K562 (cell line): ENCODE measurements around the gene MMAB. TPM values are rescaled to one million over a fixed set of nuclear protein-coding genes. Genes with fewer than 3 reads are reported as not detected.

Experiments used
- BCOR ChIP-seq: fragments of 450-650 bp; IDR thresholded peaks from 2 replicates; pipeline ENCODE4 v1.6.1; 2016
- CBX5 ChIP-seq: IDR thresholded peaks from 2 replicates; pipeline ENCODE4 v1.6.1; 2014; ENCODE audit warnings: low read depth, borderline replicate concordance
- MEIS2 ChIP-seq: fragments of 450-650 bp; IDR thresholded peaks from 2 replicates; pipeline ENCODE4 v1.6.1; 2014; ENCODE audit warnings: mild to moderate bottlenecking; ENCODE audit not compliant: partially characterized antibody
- POLR2G ChIP-seq: fragments of 200-400 bp; formaldehyde crosslinking; IDR thresholded peaks from 2 replicates; pipeline ENCODE4 v1.6.1; 2017; ENCODE audit warnings: low read depth, mild to moderate bottlenecking, antibody characterized with exemption, low read length, moderate library complexity
- ZNF124 ChIP-seq: sonication (generic); formaldehyde crosslinking; IDR thresholded peaks from 2 replicates; pipeline ENCODE4 v1.8.1; 2022; ENCODE audit warnings: missing genetic modification reagents
- ZNF583 ChIP-seq: fragments of 250-450 bp; sonication (Bioruptor Pico); IDR thresholded peaks from 2 replicates; pipeline ENCODE4 v1.4.0; 2020
- polyA plus RNA-seq, 8 experiments: library from polyadenylated mRNA; depleted of rRNA in 4 of 8; stranded (reverse) in 5 of 8; unstranded in 3 of 8; fragments of >200 nt; fragmentation: Nextera tagmentation in 2 of 8; fragmentation: Illumina TruSeq in 1 of 8; extraction: Ambion mirVana in 2 of 8; extraction: Trizol in 1 of 8; gene quantifications; 2 replicates each; pipeline versions ENCODE4 v1.2.1 to v1.2.3, GENCODE V29; 2011 to 2014; ENCODE audit warnings: inconsistent platforms in 1 of 8, missing spikeins in 1 of 8
- total RNA-seq, 7 experiments: library from RNA; depleted of rRNA in 6 of 7; stranded (reverse); fragments of >200 nt in 6 of 7; fragmentation: Illumina TruSeq in 2 of 7; extraction: Trizol in 2 of 7; gene quantifications; 2 replicates each; pipeline versions ENCODE4 v1.2.1 to v1.2.3, GENCODE V29; 2011 to 2021; ENCODE audit warnings: low replicate concordance in 1 of 7
- TF ChIP-seq, protein P1 (sequence below): fragments of 250-450 bp; sonication (Bioruptor Pico); IDR thresholded peaks from 2 replicates; pipeline ENCODE4 v1.4.0; 2020; ENCODE audit warnings: mild to moderate bottlenecking, moderate library complexity
- TF ChIP-seq, protein P2 (sequence below), 2 experiments: fragments of 150-350 bp in 1 of 2; IDR thresholded peaks; 2 replicates each; pipeline ENCODE4 v1.6.1; 2012 to 2016; ENCODE audit warnings: low read depth in 2 of 2, low read length in 2 of 2, mild to moderate bottlenecking in 1 of 2, moderate library complexity in 1 of 2
- TF ChIP-seq, protein P3 (sequence below), 2 experiments: IDR thresholded peaks; 2 replicates each; pipeline ENCODE4 v1.6.1; 2011; ENCODE audit warnings: borderline replicate concordance in 1 of 2, control low read depth in 1 of 2, low read depth in 1 of 2, low read length in 1 of 2, mild to moderate bottlenecking in 1 of 2, mixed read lengths in 1 of 2, moderate library complexity in 1 of 2; ENCODE audit not compliant: insufficient read depth in 1 of 2, insufficient read length in 1 of 2, poor library complexity in 1 of 2, severe bottlenecking in 1 of 2; ENCODE audit errors: extremely low read depth in 1 of 2
- TF ChIP-seq, protein P4 (sequence below): fragments of 250-450 bp; sonication (Bioruptor Pico); IDR thresholded peaks from 2 replicates; pipeline ENCODE4 v1.5.0; 2021; ENCODE audit warnings: mild to moderate bottlenecking, moderate library complexity
- TF ChIP-seq, protein P5 (sequence below): fragments of 250-450 bp; sonication (Bioruptor Pico); IDR thresholded peaks from 2 replicates; pipeline ENCODE4 v1.8.0; 2021; ENCODE audit warnings: moderate library complexity, mild to moderate bottlenecking, inconsistent platforms
- TF ChIP-seq, protein P6 (sequence below), 2 experiments: fragments of 250-450 bp in 1 of 2; fragments of 450-650 bp in 1 of 2; sonication (Bioruptor Pico) in 1 of 2; IDR thresholded peaks; 2 replicates each; pipeline versions ENCODE4 v1.6.1 to v1.8.0; 2016 to 2021; ENCODE audit warnings: mild to moderate bottlenecking in 2 of 2, moderate library complexity in 2 of 2, missing compliant biosample characterization in 1 of 2, missing genetic modification characterization in 1 of 2

MMAB gene
- total and polyA plus RNA-seq, 9 of the 15 experiments (the other 6 are each of a cell fraction or from before 2014, with no cell fraction given), result 9.5 to 76.1 (median 46.2) TPM

DNA sequence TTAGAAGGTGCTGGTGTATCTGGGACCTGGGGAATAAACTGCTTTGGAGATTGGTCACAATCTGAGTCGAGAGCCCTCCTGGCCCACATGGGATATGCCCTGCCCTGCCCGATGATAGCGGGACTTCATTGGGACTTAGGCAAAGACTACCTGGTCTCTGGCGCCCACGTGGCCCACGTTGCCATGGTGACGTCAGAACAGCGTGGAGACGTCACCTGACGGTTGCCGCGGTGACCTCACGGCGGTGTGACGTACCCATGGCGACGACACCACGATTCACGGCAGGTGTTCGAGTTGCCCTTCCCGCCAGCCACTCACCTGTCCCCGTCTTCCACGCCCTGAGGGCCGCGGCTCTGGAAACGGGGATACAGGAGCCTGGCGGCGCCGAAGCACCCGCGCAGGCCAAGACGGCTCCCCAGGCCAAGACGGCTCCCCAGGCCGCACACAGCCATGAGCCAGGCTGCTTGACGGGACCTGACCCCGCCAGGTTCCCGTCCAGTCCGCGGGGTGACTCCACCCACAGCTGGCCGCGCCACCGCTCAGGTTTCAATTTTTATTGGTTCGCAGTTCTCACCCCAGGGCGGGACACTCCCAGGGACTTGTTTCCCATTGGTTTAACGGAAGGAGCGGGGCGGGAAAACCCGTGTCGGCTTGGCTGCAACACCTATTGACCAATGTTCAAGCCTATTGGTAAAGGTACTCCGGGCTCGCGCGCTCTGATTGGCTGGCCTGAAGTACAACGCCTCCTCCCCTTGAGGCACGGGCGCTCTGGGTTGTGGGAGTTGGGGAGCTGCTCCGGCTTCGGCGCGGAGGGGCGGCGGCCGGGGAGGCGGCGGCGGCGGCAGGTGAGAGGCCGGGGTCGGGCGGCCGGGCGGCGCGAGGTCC lies at the start of gene MMAB, which contains the start of gene MVK (continued):
- TF ChIP-seq, protein P1, sequence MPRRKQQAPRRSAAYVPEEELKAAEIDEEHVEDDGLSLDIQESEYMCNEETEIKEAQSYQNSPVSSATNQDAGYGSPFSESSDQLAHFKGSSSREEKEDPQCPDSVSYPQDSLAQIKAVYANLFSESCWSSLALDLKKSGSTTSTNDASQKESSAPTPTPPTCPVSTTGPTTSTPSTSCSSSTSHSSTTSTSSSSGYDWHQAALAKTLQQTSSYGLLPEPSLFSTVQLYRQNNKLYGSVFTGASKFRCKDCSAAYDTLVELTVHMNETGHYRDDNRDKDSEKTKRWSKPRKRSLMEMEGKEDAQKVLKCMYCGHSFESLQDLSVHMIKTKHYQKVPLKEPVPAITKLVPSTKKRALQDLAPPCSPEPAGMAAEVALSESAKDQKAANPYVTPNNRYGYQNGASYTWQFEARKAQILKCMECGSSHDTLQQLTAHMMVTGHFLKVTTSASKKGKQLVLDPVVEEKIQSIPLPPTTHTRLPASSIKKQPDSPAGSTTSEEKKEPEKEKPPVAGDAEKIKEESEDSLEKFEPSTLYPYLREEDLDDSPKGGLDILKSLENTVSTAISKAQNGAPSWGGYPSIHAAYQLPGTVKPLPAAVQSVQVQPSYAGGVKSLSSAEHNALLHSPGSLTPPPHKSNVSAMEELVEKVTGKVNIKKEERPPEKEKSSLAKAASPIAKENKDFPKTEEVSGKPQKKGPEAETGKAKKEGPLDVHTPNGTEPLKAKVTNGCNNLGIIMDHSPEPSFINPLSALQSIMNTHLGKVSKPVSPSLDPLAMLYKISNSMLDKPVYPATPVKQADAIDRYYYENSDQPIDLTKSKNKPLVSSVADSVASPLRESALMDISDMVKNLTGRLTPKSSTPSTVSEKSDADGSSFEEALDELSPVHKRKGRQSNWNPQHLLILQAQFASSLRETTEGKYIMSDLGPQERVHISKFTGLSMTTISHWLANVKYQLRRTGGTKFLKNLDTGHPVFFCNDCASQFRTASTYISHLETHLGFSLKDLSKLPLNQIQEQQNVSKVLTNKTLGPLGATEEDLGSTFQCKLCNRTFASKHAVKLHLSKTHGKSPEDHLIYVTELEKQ (CRISPR knock-in tag), result no peak
- TF ChIP-seq, protein P2, sequence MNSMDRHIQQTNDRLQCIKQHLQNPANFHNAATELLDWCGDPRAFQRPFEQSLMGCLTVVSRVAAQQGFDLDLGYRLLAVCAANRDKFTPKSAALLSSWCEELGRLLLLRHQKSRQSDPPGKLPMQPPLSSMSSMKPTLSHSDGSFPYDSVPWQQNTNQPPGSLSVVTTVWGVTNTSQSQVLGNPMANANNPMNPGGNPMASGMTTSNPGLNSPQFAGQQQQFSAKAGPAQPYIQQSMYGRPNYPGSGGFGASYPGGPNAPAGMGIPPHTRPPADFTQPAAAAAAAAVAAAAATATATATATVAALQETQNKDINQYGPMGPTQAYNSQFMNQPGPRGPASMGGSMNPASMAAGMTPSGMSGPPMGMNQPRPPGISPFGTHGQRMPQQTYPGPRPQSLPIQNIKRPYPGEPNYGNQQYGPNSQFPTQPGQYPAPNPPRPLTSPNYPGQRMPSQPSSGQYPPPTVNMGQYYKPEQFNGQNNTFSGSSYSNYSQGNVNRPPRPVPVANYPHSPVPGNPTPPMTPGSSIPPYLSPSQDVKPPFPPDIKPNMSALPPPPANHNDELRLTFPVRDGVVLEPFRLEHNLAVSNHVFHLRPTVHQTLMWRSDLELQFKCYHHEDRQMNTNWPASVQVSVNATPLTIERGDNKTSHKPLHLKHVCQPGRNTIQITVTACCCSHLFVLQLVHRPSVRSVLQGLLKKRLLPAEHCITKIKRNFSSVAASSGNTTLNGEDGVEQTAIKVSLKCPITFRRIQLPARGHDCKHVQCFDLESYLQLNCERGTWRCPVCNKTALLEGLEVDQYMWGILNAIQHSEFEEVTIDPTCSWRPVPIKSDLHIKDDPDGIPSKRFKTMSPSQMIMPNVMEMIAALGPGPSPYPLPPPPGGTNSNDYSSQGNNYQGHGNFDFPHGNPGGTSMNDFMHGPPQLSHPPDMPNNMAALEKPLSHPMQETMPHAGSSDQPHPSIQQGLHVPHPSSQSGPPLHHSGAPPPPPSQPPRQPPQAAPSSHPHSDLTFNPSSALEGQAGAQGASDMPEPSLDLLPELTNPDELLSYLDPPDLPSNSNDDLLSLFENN (IDR thresholded peaks at IDR 0.05; ENCODE audit: low read depth in 2 of 2, low read length in 2 of 2), result no peak
- TF ChIP-seq, protein P3, sequence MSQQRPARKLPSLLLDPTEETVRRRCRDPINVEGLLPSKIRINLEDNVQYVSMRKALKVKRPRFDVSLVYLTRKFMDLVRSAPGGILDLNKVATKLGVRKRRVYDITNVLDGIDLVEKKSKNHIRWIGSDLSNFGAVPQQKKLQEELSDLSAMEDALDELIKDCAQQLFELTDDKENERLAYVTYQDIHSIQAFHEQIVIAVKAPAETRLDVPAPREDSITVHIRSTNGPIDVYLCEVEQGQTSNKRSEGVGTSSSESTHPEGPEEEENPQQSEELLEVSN (IDR thresholded peaks at IDR 0.05; ENCODE audit: borderline replicate concordance in 1 of 2, extremely low read depth in 1 of 2, insufficient read depth in 1 of 2, insufficient read length in 1 of 2, low read depth in 1 of 2, low read length in 1 of 2, poor library complexity in 1 of 2, severe bottlenecking in 1 of 2), result peak; percentile 87 to 96
- TF ChIP-seq ZNF583 (peak; percentile 21; the same call in 1 of the 2 replicates), ZNF124 (CRISPR knock-in tag) (no peak), POLR2G (peak; percentile 98), BCOR (peak; percentile 67), CBX5 (no peak), MEIS2 (peak; percentile 57)
- TF ChIP-seq, protein P4, sequence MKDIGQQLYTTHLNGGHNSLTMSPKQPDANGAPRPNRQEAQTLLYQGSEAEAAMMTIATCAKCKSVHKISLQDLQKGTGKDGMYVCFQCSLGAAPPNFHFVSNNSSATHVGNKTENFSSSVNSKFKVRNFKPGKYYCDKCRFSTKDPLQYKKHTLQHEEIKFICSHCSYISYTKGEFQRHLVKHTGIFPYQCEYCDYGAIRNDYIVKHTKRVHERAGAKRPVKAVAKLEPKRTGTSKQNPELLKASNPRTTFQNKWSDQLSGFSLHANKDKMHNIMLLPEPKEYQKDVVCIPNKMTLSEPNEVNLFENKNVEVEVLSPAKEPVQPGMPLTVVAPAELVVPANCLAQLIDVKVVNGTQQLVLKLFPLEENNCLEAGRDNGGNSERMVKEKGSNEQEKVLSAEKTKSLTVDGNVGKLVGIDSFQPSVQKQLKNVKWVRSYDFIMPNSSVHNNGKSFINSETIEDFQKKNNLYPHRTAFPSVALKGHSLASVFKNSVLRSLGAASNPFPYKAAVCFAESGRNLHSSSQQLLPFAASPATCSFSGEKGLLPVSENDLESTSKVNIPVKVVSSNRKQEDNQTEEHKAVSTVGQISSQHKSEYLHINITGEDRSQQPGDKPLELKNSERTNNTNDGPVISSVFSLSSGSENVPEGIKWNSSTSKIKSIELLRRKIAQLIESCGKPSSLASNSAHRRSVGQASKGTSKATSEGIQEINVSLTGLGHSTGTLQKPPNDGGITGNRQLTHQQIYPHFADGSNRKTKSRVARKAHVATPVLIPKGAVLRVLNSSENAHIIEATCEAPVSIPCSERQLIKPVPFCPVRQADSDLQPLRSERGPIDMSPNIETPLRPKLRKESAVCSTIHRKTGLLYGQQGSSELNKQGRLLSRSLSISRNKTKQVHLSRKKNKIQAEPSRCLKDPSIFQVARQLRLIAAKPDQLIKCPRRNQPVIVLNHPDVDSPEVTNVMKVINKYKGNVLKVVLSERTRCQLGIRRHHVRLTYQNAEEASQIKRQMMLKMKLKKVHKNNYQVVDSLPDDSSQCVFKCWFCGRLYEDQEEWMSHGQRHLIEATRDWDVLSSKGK, result no peak
- TF ChIP-seq, protein P5, sequence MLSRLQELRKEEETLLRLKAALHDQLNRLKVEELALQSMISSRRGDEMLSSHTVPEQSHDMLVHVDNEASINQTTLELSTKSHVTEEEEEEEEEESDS, result no peak
- TF ChIP-seq, protein P6, sequence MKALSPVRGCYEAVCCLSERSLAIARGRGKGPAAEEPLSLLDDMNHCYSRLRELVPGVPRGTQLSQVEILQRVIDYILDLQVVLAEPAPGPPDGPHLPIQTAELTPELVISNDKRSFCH (CRISPR knock-in tag; IDR thresholded peaks at IDR 0.05), result no peak
- TF ChIP-seq, protein P6 (tag; IDR thresholded peaks at IDR 0.05), result peak; percentile 90
